GM12878 (cell line): Measurements from ENCODE around the gene KCND2. TPM values are rescaled to one million over a fixed set of nuclear protein-coding genes. Genes with fewer than 3 reads are reported as not detected.

ENCODE experiments used
- ATAC-seq: fragments of 200-7000 bp; cut with Tn5 transposase; 3 replicates; pipeline ENCODE4 v1.9.1; 2020; ENCODE audit warnings: mild to moderate bottlenecking, moderate library complexity
- BruUV-seq: library from RNA; stranded (reverse); fragments of 400-500 nt; replicated peaks from 2 replicates; lab custom pipeline; 2021; lab: Mats Ljungman, UMichigan
- CTCF ChIA-PET: fragments of 300-600 bp; sonication (Branson Sonifier 250); formaldehyde crosslinking; extraction: SDS; loops from one replicate; lab custom pipeline; 2021; ENCODE audit warnings: inconsistent platforms; lab: Yijun Ruan, JAX
- POLR2A ChIA-PET: fragments of 350-600 bp; formaldehyde crosslinking; extraction: SDS; loops from one replicate; lab custom pipeline; 2021; ENCODE audit warnings: inconsistent platforms; lab: Charles Lee
- RAD21 ChIA-PET: fragments of 300-600 bp; sonication (Branson Sonifier 250); formaldehyde crosslinking; loops from one replicate; lab custom pipeline; 2023; ENCODE audit warnings: antibody characterized with exemption; ENCODE audit not compliant: unreplicated experiment; lab: Charles Lee
- SMC1A ChIA-PET: fragments of 300-600 bp; sonication (Branson Sonifier 250); formaldehyde crosslinking; loops from one replicate; lab custom pipeline; 2023; ENCODE audit not compliant: unreplicated experiment, uncharacterized antibody; lab: Charles Lee
- DNase-seq: peaks from one replicate; pipeline ENCODE4 v3.0.0-alpha.2; 2011; ENCODE audit warnings: low read depth, low spot score
- FAIRE-seq: peaks from 3 replicates; lab custom pipeline; 2011; peaks lifted over from hg19 to GRCh38; lab: Jason Lieb, UNC
- H2AFZ ChIP-seq: 2 replicates; pipeline ENCODE4 v1.6.0; 2011; ENCODE audit warnings: low read depth, low read length, control low read depth; ENCODE audit not compliant: control insufficient read depth
- H3K27ac ChIP-seq: 2 replicates; pipeline ENCODE4 v1.5.1; 2011; ENCODE audit warnings: control low read depth; ENCODE audit not compliant: control insufficient read depth, insufficient read depth
- H3K27me3 ChIP-seq, 2 experiments: replicated peaks in 1 of 2; 2 replicates each; pipeline versions ENCODE4 v1.6.0 to v1.6.1; 2011; ENCODE audit warnings: low read length in 1 of 2; ENCODE audit not compliant: control insufficient read depth in 2 of 2, insufficient read depth in 2 of 2
- H3K36me3 ChIP-seq, 2 experiments: 2 replicates each; pipeline ENCODE4 v1.5.1; 2011; ENCODE audit warnings: low read length in 1 of 2; ENCODE audit not compliant: control insufficient read depth in 2 of 2, insufficient read depth in 2 of 2
- H3K4me1 ChIP-seq: 2 replicates; pipeline ENCODE4 v1.6.1; 2011; ENCODE audit warnings: mild to moderate bottlenecking, low read length, moderate library complexity, mixed read lengths; ENCODE audit not compliant: control insufficient read depth, insufficient read depth
- H3K4me2 ChIP-seq: 2 replicates; pipeline ENCODE4 v1.6.0; 2011; ENCODE audit warnings: control low read depth; ENCODE audit not compliant: control insufficient read depth, insufficient read depth
- H3K4me3 ChIP-seq: fragments of 200-600 bp; sonication (generic); 2 replicates; pipeline ENCODE4 v1.5.1; 2016
- H3K79me2 ChIP-seq: 2 replicates; pipeline ENCODE4 v1.6.0; 2011; ENCODE audit warnings: low read length; ENCODE audit not compliant: control insufficient read depth, insufficient read depth
- H3K9ac ChIP-seq: 2 replicates; pipeline ENCODE4 v1.8.0; 2011; ENCODE audit warnings: low read length, control low read depth, mixed read lengths; ENCODE audit not compliant: control insufficient read depth, insufficient read depth
- H3K9me3 ChIP-seq: replicated peaks from 3 replicates; pipeline ENCODE4 v1.5.1; 2011; ENCODE audit warnings: mild to moderate bottlenecking, low read length; ENCODE audit not compliant: control insufficient read depth, insufficient read depth
- H4K20me1 ChIP-seq: 2 replicates; pipeline ENCODE4 v1.6.0; 2011; ENCODE audit not compliant: control insufficient read depth, insufficient read depth
- EGR1 ChIP-seq, 2 experiments: IDR thresholded peaks; 1 replicate in 1 of 2; 2 replicates in 1 of 2; pipeline ENCODE4 v1.6.1; 2011 to 2012; ENCODE audit warnings: low read depth in 2 of 2, low read length in 2 of 2, borderline replicate concordance in 1 of 2, mild to moderate bottlenecking in 1 of 2, moderate library complexity in 1 of 2
- EZH2 ChIP-seq: IDR thresholded peaks from 2 replicates; pipeline ENCODE4 v1.6.1; 2012; ENCODE audit warnings: low read depth, mild to moderate bottlenecking, control low read depth, inconsistent platforms, low read length, borderline replicate concordance; ENCODE audit not compliant: control insufficient read depth
- FOXK2 ChIP-seq: fragments of 450-650 bp; IDR thresholded peaks from 2 replicates; pipeline ENCODE4 v1.6.1; 2017; ENCODE audit warnings: mild to moderate bottlenecking, moderate library complexity
- HDAC6 ChIP-seq: fragments of 200-600 bp; sonication (generic); IDR thresholded peaks from one replicate; pipeline ENCODE4 v1.8.0; 2017; ENCODE audit warnings: antibody characterized with exemption; ENCODE audit not compliant: unreplicated experiment
- IKZF2 ChIP-seq, 2 experiments: fragments of 450-650 bp; IDR thresholded peaks; 2 replicates each; pipeline ENCODE4 v1.6.1; 2017; ENCODE audit warnings: mild to moderate bottlenecking in 2 of 2, moderate library complexity in 2 of 2
- KAT2A ChIP-seq: conservative IDR thresholded peaks from 2 replicates; pipeline ENCODE4 v1.6.1; 2011; ENCODE audit warnings: low read depth, low read length; ENCODE audit not compliant: control insufficient read depth
- MEF2A ChIP-seq: IDR thresholded peaks from 2 replicates; pipeline ENCODE4 v1.6.1; 2011; ENCODE audit warnings: low read depth, mild to moderate bottlenecking, low read length, moderate library complexity; ENCODE audit not compliant: insufficient read depth
- MYB ChIP-seq: fragments of 150-350 bp; IDR thresholded peaks from 2 replicates; pipeline ENCODE4 v1.6.1; 2014; ENCODE audit warnings: mild to moderate bottlenecking, low read depth, low read length, borderline replicate concordance
- RBBP5 ChIP-seq: fragments of 200-600 bp; sonication (generic); conservative IDR thresholded peaks from 2 replicates; pipeline ENCODE4 v1.6.1; 2016
- SIN3A ChIP-seq: IDR thresholded peaks from 2 replicates; pipeline ENCODE4 v1.6.1; 2012; ENCODE audit warnings: low read depth, low read length, improper control_type of control experiment
- TARDBP ChIP-seq: IDR thresholded peaks from 2 replicates; pipeline ENCODE4 v1.6.1; 2016; ENCODE audit warnings: borderline replicate concordance
- ZNF274 ChIP-seq: IDR thresholded peaks from one replicate; pipeline ENCODE4 v1.8.0; 2011; ENCODE audit not compliant: insufficient read length, insufficient read depth
- ZSCAN29 ChIP-seq: fragments of 450-650 bp; IDR thresholded peaks from 2 replicates; pipeline ENCODE4 v1.6.1; 2017; ENCODE audit warnings: mild to moderate bottlenecking, moderate library complexity
- WGBS: methylation state at CpG from one replicate; pipeline ENCODE4 v1.1.6; 2016; ENCODE audit warnings: low lambda C conversion rate; ENCODE audit not compliant: insufficient replicate concordance, insufficient coverage; ENCODE audit errors: missing lambda C conversion rate; 5-methylcytosine and 5-hydroxymethylcytosine counted together
- in situ Hi-C: fragments of 300-500 bp; cut with MboI; formaldehyde crosslinking; loops from 9 replicates; pipeline ENCODE4 v1.14.3; 2018; ENCODE audit warnings: mixed read lengths
- intact Hi-C: fragments of 100-400 bp; cut with micrococcal nuclease; formaldehyde crosslinking; loops from one replicate; pipeline ENCODE4 v1.14.2; 2022; ENCODE audit not compliant: unreplicated experiment
- polyA plus RNA-seq, 11 experiments: library from polyadenylated mRNA; depleted of rRNA in 4 of 11; unstranded in 6 of 11; stranded (reverse) in 5 of 11; fragments of >200 nt; fragmentation: Nextera tagmentation in 4 of 11; fragmentation: Illumina TruSeq in 1 of 11; extraction: Ambion mirVana in 4 of 11; extraction: Trizol in 1 of 11; gene quantifications; 1 replicate in 1 of 11; 2 replicates in 10 of 11; pipeline versions ENCODE4 v1.2.1 to v1.2.3, GENCODE V29; 2011 to 2016; ENCODE audit warnings: inconsistent platforms in 2 of 11, missing spikeins in 2 of 11, low read depth in 1 of 11
- total RNA-seq, 4 experiments: library from RNA; depleted of rRNA in 3 of 4; stranded (reverse); fragments of >200 nt in 3 of 4; fragmentation: Illumina TruSeq in 1 of 4; extraction: Trizol in 1 of 4; gene quantifications; 2 replicates each; pipeline versions ENCODE4 v1.2.1 to v1.2.3, GENCODE V29; 2013 to 2021
- TF ChIP-seq, protein P1 (sequence below): IDR thresholded peaks from 2 replicates; pipeline ENCODE4 v1.6.1; 2011; ENCODE audit warnings: low read depth, mild to moderate bottlenecking, low read length, moderate library complexity, borderline replicate concordance; ENCODE audit errors: extremely low read depth
- TF ChIP-seq, protein P2 (sequence below): fragments of 450-650 bp; IDR thresholded peaks from 2 replicates; pipeline ENCODE4 v1.6.1; 2016; ENCODE audit warnings: mild to moderate bottlenecking

KCND2 gene
- total and polyA plus RNA-seq, 10 of the 15 experiments (the other 5 are each of a cell fraction or from before 2014, with no cell fraction given) = 3.6 to 22.3 (median 6.3) TPM

DNA sequence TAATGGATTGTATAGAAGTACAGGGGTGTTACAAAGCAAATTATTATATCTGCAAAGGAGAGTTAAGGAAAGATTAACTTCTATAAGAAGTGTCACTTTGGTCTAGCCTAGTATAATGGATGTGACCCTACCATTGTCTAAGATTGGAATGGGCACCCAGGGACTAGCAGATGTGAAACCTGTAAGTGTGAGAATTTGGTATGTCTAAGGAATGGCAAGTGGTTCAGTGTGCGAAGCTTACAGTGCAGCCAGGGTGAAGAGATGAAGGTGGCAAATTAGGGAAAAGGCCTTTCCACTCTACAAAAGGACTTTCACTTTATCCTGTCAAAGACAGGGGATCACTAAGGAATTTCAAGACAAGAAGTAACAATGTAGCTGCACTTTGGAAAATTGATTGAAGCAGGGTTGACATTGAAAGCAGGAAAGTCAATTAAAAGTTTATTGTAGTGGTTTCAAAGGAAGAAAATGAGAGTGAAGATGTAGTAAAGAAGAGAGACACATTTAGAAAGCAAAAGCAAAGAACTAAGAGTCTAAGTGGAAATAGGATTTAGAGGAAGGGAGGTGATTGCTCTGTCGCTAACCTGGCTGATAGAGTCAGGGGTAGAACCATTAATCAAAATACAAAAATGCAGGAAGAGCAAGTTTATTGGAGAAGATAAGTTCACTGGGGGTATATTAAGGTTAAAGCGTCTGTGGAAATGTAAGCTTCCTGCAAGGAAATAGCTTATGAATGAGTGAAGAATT is 47.4 kb downstream of the KCND2 start:
- TF ChIP-seq TARDBP (no peak), SIN3A (no peak), EGR1 (IDR thresholded peaks at IDR 0.05; ENCODE audit: borderline replicate concordance in 1 of 2, low read depth in 2 of 2, low read length in 2 of 2) (no peak)
- H2AFZ ChIP-seq = peak overlapping the region; percentile 55
- ChIA-PET SMC1A (interaction anchor here (1.0 to 1.3 kb wide), 2 partner anchors 15 to 115 kb away, joined by 3 to 5 read pairs; no protein-coding TSS in a partner anchor), RAD21 (interaction anchor here (1.2 to 1.3 kb wide), 2 partner anchors 9 to 43 kb away, joined by 3 read pairs; no protein-coding TSS in a partner anchor), CTCF (interaction anchor here (1.4 kb wide), 1 partner anchor 11 kb away, joined by 3 read pairs; no protein-coding TSS in a partner anchor), POLR2A (no interaction called here)
- FAIRE-seq (no peak), DNase-seq (no peak), ATAC-seq (peak; percentile 54)
- H3K27ac ChIP-seq = peak overlapping the region; percentile 33; the same call in 1 of the 2 replicates
- no peaks in the 10 kb centered on the region for H4K20me1 ChIP-seq
- H3K27me3 ChIP-seq = no peaks in the 10 kb centered on the region
- no peak overlapping the region for H3K9ac ChIP-seq
- in situ Hi-C loops (no loop called here), intact Hi-C loops (no loop called here)
- peak overlapping the region; percentile 55; the same call in 1 of the 2 replicates for H3K4me2 ChIP-seq
- H3K9me3 ChIP-seq = no peaks in the 10 kb centered on the region; the same call in 1 of the 3 replicates
- H3K79me2 ChIP-seq = no peaks in the 10 kb centered on the region; the same call in 1 of the 2 replicates
- 14% methylated on average over 3 of the region's 3 CpGs for WGBS
- BruUV-seq = no TSS peak
- H3K4me3 ChIP-seq = peak overlapping the region; percentile 17; the same call in 1 of the 2 replicates
- H3K4me1 ChIP-seq = no peaks in the 10 kb centered on the region
- H3K36me3 ChIP-seq = no peaks in the 10 kb centered on the region

DNA sequence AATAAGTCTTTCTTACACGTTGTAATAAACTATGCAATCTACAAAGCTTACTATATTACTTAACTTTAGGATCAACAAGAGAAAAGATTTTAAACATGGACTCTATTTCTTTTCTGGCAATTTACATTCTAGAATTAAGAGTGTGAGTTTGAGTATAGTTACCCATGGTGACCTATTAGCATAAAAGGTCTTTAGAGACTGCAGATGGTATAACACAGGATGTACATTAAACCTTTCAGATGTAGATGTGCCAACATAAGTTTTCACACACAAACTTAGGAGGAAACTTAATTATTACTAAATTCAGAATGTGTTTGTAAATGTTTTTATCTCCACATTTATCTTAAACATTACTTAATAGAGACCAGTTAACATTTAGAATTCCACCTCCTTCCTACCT is 54.1 kb downstream of the KCND2 start:
- POLR2A ChIA-PET = no interaction called here
- H3K27ac ChIP-seq = no peak overlapping the region
- H3K79me2 ChIP-seq = no peaks in the 10 kb centered on the region
- FAIRE-seq = no peak
- intact Hi-C loops = no loop called here
- no peak overlapping the region for H2AFZ ChIP-seq
- no peak for DNase-seq
- RAD21 ChIA-PET = no interaction called here
- H3K4me2 ChIP-seq = no peak overlapping the region
- SMC1A ChIA-PET = no interaction called here
- in situ Hi-C loops = no loop called here
- H4K20me1 ChIP-seq = no peaks in the 10 kb centered on the region
- H3K27me3 ChIP-seq = no peaks in the 10 kb centered on the region
- no peaks in the 10 kb centered on the region for H3K4me1 ChIP-seq
- CTCF ChIA-PET = no interaction called here
- peak; percentile 67 for ATAC-seq
- no peaks in the 10 kb centered on the region for H3K36me3 ChIP-seq
- H3K4me3 ChIP-seq = no peak overlapping the region
- H3K9ac ChIP-seq = no peak overlapping the region
- H3K9me3 ChIP-seq = peaks cover 1% of the 10 kb centered on the region; the same call in 2 of the 3 replicates
- BruUV-seq = no TSS peak
- 3% methylated on average over 1 of the region's 1 CpG for WGBS
- TF ChIP-seq, protein P1, sequence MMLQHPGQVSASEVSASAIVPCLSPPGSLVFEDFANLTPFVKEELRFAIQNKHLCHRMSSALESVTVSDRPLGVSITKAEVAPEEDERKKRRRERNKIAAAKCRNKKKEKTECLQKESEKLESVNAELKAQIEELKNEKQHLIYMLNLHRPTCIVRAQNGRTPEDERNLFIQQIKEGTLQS = no peak
- TF ChIP-seq, protein P2, sequence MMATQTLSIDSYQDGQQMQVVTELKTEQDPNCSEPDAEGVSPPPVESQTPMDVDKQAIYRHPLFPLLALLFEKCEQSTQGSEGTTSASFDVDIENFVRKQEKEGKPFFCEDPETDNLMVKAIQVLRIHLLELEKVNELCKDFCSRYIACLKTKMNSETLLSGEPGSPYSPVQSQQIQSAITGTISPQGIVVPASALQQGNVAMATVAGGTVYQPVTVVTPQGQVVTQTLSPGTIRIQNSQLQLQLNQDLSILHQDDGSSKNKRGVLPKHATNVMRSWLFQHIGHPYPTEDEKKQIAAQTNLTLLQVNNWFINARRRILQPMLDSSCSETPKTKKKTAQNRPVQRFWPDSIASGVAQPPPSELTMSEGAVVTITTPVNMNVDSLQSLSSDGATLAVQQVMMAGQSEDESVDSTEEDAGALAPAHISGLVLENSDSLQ = no peak
- no peak for TF ChIP-seq EZH2
- no peak for TF ChIP-seq ZNF274
- TF ChIP-seq ZSCAN29 = no peak
- TF ChIP-seq MYB = no peak
- TF ChIP-seq FOXK2 = no peak
- TF ChIP-seq MEF2A = no peak
- TF ChIP-seq HDAC6 = no peak
- no peak for TF ChIP-seq RBBP5
- no peak for TF ChIP-seq KAT2A
- TF ChIP-seq IKZF2 (IDR thresholded peaks at IDR 0.05) = no peak
